ENCODE results near the gene EVPL. TPM values are rescaled to one million over a fixed set of nuclear protein-coding genes. Genes with fewer than 3 reads are reported as not detected.
A peak's percentile ranks its signal among the peaks of the same experiment; 100 is the strongest.

Gene EVPL
- total and polyA plus RNA-seq, 2 of the 13 experiments (the other 11 are each of a cell fraction or from before 2014, with no cell fraction given), result 2.1 to 8.2 TPM

GRCh38 chr17:76005263-76006149, 21.6 kb downstream of the EVPL start:
- in situ Hi-C loops (cut with HindIII; ENCODE audit: extremely low pct_ligation_motif_present, low pct_unique_long_range_greater_than_20kb), result loop anchor here (5.0 kb wide), 2 partner anchors 48 to 98 kb away; no protein-coding TSS in a partner anchor
- Histone ChIP-seq H3K79me2 (ENCODE audit: insufficient read depth, low read length) (no peaks in the 10 kb centered on the region), H2AFZ (ENCODE audit: low read length) (no peak overlapping the region), H3K4me2 (ENCODE audit: low read depth, low read length) (no peak overlapping the region), H3K4me1 (ENCODE audit: insufficient read depth, low read length) (peaks cover 55% of the 10 kb centered on the region), H3K27ac (ENCODE audit: extremely low read length, insufficient read depth, low read length) (peak overlapping the region; percentile 83), H3K4me3 (replicated peaks in 1 of 3; ENCODE audit: insufficient read depth in 1 of 3, low read depth in 2 of 3, low read length in 3 of 3) (no peak overlapping the region), H3K9ac (ENCODE audit: insufficient read depth, low read depth, low read length) (0 out of 2 replicates have a peak overlapping the region, but pooled peaks have one; percentile 2), H3K27me3 (ENCODE audit: control insufficient read depth in 1 of 2, insufficient read depth in 2 of 2, low read length in 2 of 2) (no peaks in the 10 kb centered on the region), H4K20me1 (ENCODE audit: insufficient read depth, low read length) (no peaks in the 10 kb centered on the region), H3K36me3 (replicated peaks in 1 of 2; ENCODE audit: control insufficient read depth in 1 of 2, insufficient read depth in 2 of 2, low read length in 2 of 2) (peaks cover 0 to 2% of the 10 kb centered on the region in 2 experiments; a peak in 1 of 5 replicates), H3K9me3 (ENCODE audit: low read length) (no peaks in the 10 kb centered on the region)
- ChIA-PET CTCF (ENCODE audit: low intra/inter-chr PET ratio, low total read pairs) (interaction anchor here (0.7 to 3.9 kb wide), 4 partner anchors 9 to 109 kb away, joined by 3 to 55 read pairs (median 4); partner anchors contain the start of genes ACOX1, MRPL38 and TEN1), POLR2A (interaction anchor here (0.9 to 14.3 kb wide), 13 partner anchors 9 to 150 kb away, joined by 3 to 481 read pairs (median 7); partner anchors contain the start of genes ACOX1, FBF1, MRPL38 and TEN1)
- no TSS peak for BruUV-seq (replicated peaks)
- 60% methylated on average over 16 of the region's 16 CpGs for WGBS (ENCODE audit: low lambda C conversion rate)
- intact Hi-C loops (cut with micrococcal nuclease; ENCODE audit: unreplicated experiment), result no loop called here
- peak; percentile 93 for FAIRE-seq
- ATAC-seq, result peak; percentile 42
- peak; percentile 82 for DNase-seq (ENCODE audit: low spot score)
- TF ChIP-seq, protein P1, sequence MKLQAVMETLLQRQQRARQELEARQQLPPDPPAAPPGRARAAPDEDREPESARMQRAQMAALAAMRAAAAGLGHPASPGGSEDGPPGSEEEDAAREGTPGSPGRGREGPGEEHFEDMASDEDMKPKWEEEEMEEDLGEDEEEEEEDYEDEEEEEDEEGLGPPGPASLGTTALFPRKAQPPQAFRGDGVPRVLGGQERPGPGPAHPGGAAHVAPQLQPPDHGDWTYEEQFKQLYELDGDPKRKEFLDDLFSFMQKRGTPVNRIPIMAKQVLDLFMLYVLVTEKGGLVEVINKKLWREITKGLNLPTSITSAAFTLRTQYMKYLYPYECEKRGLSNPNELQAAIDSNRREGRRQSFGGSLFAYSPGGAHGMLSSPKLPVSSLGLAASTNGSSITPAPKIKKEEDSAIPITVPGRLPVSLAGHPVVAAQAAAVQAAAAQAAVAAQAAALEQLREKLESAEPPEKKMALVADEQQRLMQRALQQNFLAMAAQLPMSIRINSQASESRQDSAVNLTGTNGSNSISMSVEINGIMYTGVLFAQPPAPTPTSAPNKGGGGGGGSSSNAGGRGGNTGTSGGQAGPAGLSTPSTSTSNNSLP (IDR thresholded peaks at IDR 0.05; ENCODE audit: low read depth, low read length), result no peak
- TF ChIP-seq ZSCAN31 (CRISPR knock-in tag; IDR thresholded peaks at IDR 0.05; ENCODE audit: low read depth) (no peak; the same call in 1 of the 2 replicates), ZNF773 (CRISPR knock-in tag; IDR thresholded peaks at IDR 0.05; ENCODE audit: borderline replicate concordance) (no peak), TBL1XR1 (IDR thresholded peaks at IDR 0.05; ENCODE audit: borderline replicate concordance, low read length, partially characterized antibody) (no peak), ARID5B (CRISPR knock-in tag; IDR thresholded peaks at IDR 0.05) (no peak), ZNF383 (CRISPR knock-in tag; IDR thresholded peaks at IDR 0.05; ENCODE audit: borderline replicate concordance) (no peak), PCBP1 (IDR thresholded peaks at IDR 0.05; ENCODE audit: borderline replicate concordance, low read depth, low read length) (no peak), ZNF569 (CRISPR knock-in tag; IDR thresholded peaks at IDR 0.05; ENCODE audit: borderline replicate concordance) (no peak), ZFX (CRISPR knock-in tag; IDR thresholded peaks at IDR 0.05; ENCODE audit: low read depth) (peak; percentile 56), ZNF503 (CRISPR knock-in tag; IDR thresholded peaks at IDR 0.05) (no peak), ZNF737 (CRISPR knock-in tag; IDR thresholded peaks at IDR 0.05; ENCODE audit: borderline replicate concordance) (peak; percentile 68; the same call in 1 of the 2 replicates), ZNF33A (CRISPR knock-in tag; IDR thresholded peaks at IDR 0.05; ENCODE audit: borderline replicate concordance) (no peak), ZFYVE20 (CRISPR knock-in tag; IDR thresholded peaks at IDR 0.05; ENCODE audit: borderline replicate concordance, low read depth) (no peak), SP1 (IDR thresholded peaks at IDR 0.05) (no peak), SP1 (CRISPR knock-in tag; IDR thresholded peaks at IDR 0.05) (no peak; the same call in 1 of the 2 replicates)

All from HepG2 (cell line).